K562 (cell line): ENCODE data around the gene DNAAF3. TPM values are rescaled to one million over a fixed set of nuclear protein-coding genes. Genes with fewer than 3 reads are reported as not detected.

Source experiments
- ARID4B ChIP-seq: sonication (generic); formaldehyde crosslinking; IDR thresholded peaks from 2 replicates; pipeline ENCODE4 v1.8.0; 2022; ENCODE audit warnings: mild to moderate bottlenecking, missing genetic modification reagents
- E2F5 ChIP-seq: sonication (generic); formaldehyde crosslinking; IDR thresholded peaks from 2 replicates; pipeline ENCODE4 v1.8.0; 2022; ENCODE audit warnings: mild to moderate bottlenecking, missing genetic modification reagents
- MCM2 ChIP-seq: fragments of 450-650 bp; IDR thresholded peaks from 2 replicates; pipeline ENCODE4 v1.6.1; 2017; ENCODE audit warnings: low read depth, mild to moderate bottlenecking
- MTF1 ChIP-seq: fragments of 250-450 bp; sonication (Bioruptor Pico); IDR thresholded peaks from 2 replicates; pipeline ENCODE4 v1.9.0; 2021; ENCODE audit warnings: moderate library complexity, mild to moderate bottlenecking, inconsistent platforms, borderline replicate concordance
- MXI1 ChIP-seq: IDR thresholded peaks from 2 replicates; pipeline ENCODE4 v1.6.1; 2011; ENCODE audit warnings: low read depth, mild to moderate bottlenecking, improper control_type of control experiment, low read length
- RB1 ChIP-seq: fragments of 450-650 bp; IDR thresholded peaks from 2 replicates; pipeline ENCODE4 v1.6.1; 2017; ENCODE audit warnings: low read depth, mild to moderate bottlenecking
- RBM39 ChIP-seq: fragments of 200-400 bp; formaldehyde crosslinking; optimal IDR thresholded peaks from 2 replicates; pipeline ENCODE3; 2018; ENCODE audit warnings: low read depth, low read length
- SIN3A ChIP-seq, 2 experiments: fragments of 150-350 bp in 1 of 2; IDR thresholded peaks; 2 replicates each; pipeline ENCODE4 v1.6.1; 2011 to 2016; ENCODE audit warnings: borderline replicate concordance in 2 of 2, low read depth in 2 of 2, low read length in 2 of 2, mild to moderate bottlenecking in 2 of 2, moderate library complexity in 2 of 2; ENCODE audit not compliant: control insufficient read depth in 1 of 2
- SP1 ChIP-seq: sonication (generic); formaldehyde crosslinking; IDR thresholded peaks from 2 replicates; pipeline ENCODE4 v1.8.1; 2022; ENCODE audit warnings: mild to moderate bottlenecking, missing genetic modification reagents
- THRB ChIP-seq: fragments of 450-650 bp; formaldehyde crosslinking; conservative IDR thresholded peaks from 2 replicates; pipeline ENCODE4 v1.4.0; 2022; ENCODE audit warnings: mild to moderate bottlenecking, missing genetic modification characterization
- WHSC1 ChIP-seq: IDR thresholded peaks from one replicate; pipeline ENCODE4 v1.6.1; 2012; ENCODE audit warnings: low read length, control low read depth, inconsistent platforms
- ZBTB34 ChIP-seq: fragments of 250-450 bp; sonication (Bioruptor Pico); IDR thresholded peaks from 2 replicates; pipeline ENCODE4 v1.8.0; 2021; ENCODE audit warnings: mild to moderate bottlenecking, moderate library complexity
- ZNF57 ChIP-seq: fragments of 450-650 bp; formaldehyde crosslinking; IDR thresholded peaks from 2 replicates; pipeline ENCODE4 v1.4.0; 2020; ENCODE audit warnings: mild to moderate bottlenecking, moderate library complexity
- polyA plus RNA-seq, 8 experiments: library from polyadenylated mRNA; depleted of rRNA in 4 of 8; stranded (reverse) in 5 of 8; unstranded in 3 of 8; fragments of >200 nt; fragmentation: Nextera tagmentation in 2 of 8; fragmentation: Illumina TruSeq in 1 of 8; extraction: Ambion mirVana in 2 of 8; extraction: Trizol in 1 of 8; gene quantifications; 2 replicates each; pipeline versions ENCODE4 v1.2.1 to v1.2.3, GENCODE V29; 2011 to 2014; ENCODE audit warnings: inconsistent platforms in 1 of 8, missing spikeins in 1 of 8
- total RNA-seq, 7 experiments: library from RNA; depleted of rRNA in 6 of 7; stranded (reverse); fragments of >200 nt in 6 of 7; fragmentation: Illumina TruSeq in 2 of 7; extraction: Trizol in 2 of 7; gene quantifications; 2 replicates each; pipeline versions ENCODE4 v1.2.1 to v1.2.3, GENCODE V29; 2011 to 2021; ENCODE audit warnings: low replicate concordance in 1 of 7
- TF ChIP-seq, protein P1 (sequence below): IDR thresholded peaks from 2 replicates; pipeline ENCODE4 v1.6.1; 2016; ENCODE audit warnings: missing genetic modification characterization, missing compliant biosample characterization
- TF ChIP-seq, protein P2 (sequence below): fragments of 250-450 bp; sonication (Bioruptor Pico); IDR thresholded peaks from 2 replicates; pipeline ENCODE4 v1.4.0; 2020; ENCODE audit warnings: borderline replicate concordance

Gene DNAAF3
- total and polyA plus RNA-seq, 9 of the 15 experiments (the other 6 are each of a cell fraction or from before 2014, with no cell fraction given): 21.6 to 61.5 (median 43.0) TPM

- peak; percentile 72; the same call in 1 of the 2 replicates for TF ChIP-seq ARID4B (CRISPR knock-in tag)
- no peak for TF ChIP-seq E2F5 (CRISPR knock-in tag)
- TF ChIP-seq, protein P1, sequence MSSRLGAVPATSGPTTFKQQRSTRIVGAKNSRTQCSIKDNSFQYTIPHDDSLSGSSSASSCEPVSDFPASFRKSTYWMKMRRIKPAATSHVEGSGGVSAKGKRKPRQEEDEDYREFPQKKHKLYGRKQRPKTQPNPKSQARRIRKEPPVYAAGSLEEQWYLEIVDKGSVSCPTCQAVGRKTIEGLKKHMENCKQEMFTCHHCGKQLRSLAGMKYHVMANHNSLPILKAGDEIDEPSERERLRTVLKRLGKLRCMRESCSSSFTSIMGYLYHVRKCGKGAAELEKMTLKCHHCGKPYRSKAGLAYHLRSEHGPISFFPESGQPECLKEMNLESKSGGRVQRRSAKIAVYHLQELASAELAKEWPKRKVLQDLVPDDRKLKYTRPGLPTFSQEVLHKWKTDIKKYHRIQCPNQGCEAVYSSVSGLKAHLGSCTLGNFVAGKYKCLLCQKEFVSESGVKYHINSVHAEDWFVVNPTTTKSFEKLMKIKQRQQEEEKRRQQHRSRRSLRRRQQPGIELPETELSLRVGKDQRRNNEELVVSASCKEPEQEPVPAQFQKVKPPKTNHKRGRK (tag): 0 out of 2 replicates have a peak, but pooled peaks have one; percentile 8
- no peak for TF ChIP-seq SP1
- TF ChIP-seq RB1: peak; percentile 44; the same call in 1 of the 2 replicates
- no peak for TF ChIP-seq MCM2
- peak; percentile 16; the same call in 1 of the 2 replicates for TF ChIP-seq THRB
- no peak for TF ChIP-seq ZNF57 (CRISPR knock-in tag)
- TF ChIP-seq MTF1: no peak
- TF ChIP-seq SIN3A (IDR thresholded peaks at IDR 0.05; ENCODE audit: borderline replicate concordance in 2 of 2, control insufficient read depth in 1 of 2, low read depth in 2 of 2, low read length in 2 of 2): no peak
- no peak for TF ChIP-seq MXI1
- no peak for TF ChIP-seq ZBTB34
- TF ChIP-seq RBM39: no peak
- TF ChIP-seq, protein P2, sequence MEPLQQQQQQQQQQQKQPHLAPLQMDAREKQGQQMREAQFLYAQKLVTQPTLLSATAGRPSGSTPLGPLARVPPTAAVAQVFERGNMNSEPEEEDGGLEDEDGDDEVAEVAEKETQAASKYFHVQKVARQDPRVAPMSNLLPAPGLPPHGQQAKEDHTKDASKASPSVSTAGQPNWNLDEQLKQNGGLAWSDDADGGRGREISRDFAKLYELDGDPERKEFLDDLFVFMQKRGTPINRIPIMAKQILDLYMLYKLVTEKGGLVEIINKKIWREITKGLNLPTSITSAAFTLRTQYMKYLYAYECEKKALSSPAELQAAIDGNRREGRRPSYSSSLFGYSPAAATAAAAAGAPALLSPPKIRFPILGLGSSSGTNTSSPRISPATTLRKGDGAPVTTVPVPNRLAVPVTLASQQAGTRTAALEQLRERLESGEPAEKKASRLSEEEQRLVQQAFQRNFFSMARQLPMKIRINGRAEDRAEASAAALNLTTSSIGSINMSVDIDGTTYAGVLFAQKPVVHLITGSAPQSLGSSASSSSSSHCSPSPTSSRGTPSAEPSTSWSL (CRISPR knock-in tag): no peak
- TF ChIP-seq WHSC1: no peak
Measured at GRCh38 chr19:55116859-55117662, 49.4 kb downstream of the DNAAF3 start, which contains the start of gene PPP1R12C (continued).
